ENCODE data around the gene DTNB.

Gene DTNB

GRCh38 chr2:25497229-25497917 lies 176.0 kb downstream of the DTNB start:
- Histone ChIP-seq H3K9me3 (ENCODE audit: control insufficient read depth, insufficient read depth, low read depth, low read length) (no peaks in the 10 kb centered on the region), H3K36me3 (ENCODE audit: control insufficient read depth in 2 of 2, insufficient read depth in 1 of 2, low read length in 2 of 2) (no peaks in the 10 kb centered on the region; a peak in 1 of 3 replicates), H3K4me3 (ENCODE audit: low read depth, low read length) (no peak overlapping the region), H3K4me1 (ENCODE audit: control insufficient read depth, insufficient read depth, low read length) (peaks cover 16% of the 10 kb centered on the region), H3K27ac (ENCODE audit: extremely low read depth, low read depth, low read length) (no peak overlapping the region)
- TF ChIP-seq ZNF184 (tag by site-specific recombination; IDR thresholded peaks at IDR 0.05) (no peak), ZNF274 (IDR thresholded peaks at IDR 0.05; ENCODE audit: low read length) (no peak), ZNF274 (tag by site-specific recombination; IDR thresholded peaks at IDR 0.05; ENCODE audit: borderline replicate concordance) (no peak), PRDM6 (tag by site-specific recombination; IDR thresholded peaks at IDR 0.05) (no peak)
- POLR2A ChIA-PET = no interaction called here
- CTCF ChIA-PET = interaction anchor here (0.7 kb wide), 1 partner anchor 118 kb away, joined by 3 read pairs; no protein-coding TSS in a partner anchor

GRCh38 chr2:25494616-25495015 lies 178.8 kb downstream of the DTNB start:
- CTCF ChIA-PET = interaction anchor here (1.2 kb wide), 1 partner anchor 10 kb away, joined by 3 read pairs; no protein-coding TSS in a partner anchor
- POLR2A ChIA-PET = no interaction called here
- H3K27ac ChIP-seq (ENCODE audit: extremely low read depth, low read depth, low read length) = no peak overlapping the region
- TF ChIP-seq ZNF624 (tag by site-specific recombination; IDR thresholded peaks at IDR 0.05) (no peak), ZNF391 (tag by site-specific recombination; IDR thresholded peaks at IDR 0.05; ENCODE audit: borderline replicate concordance, low read depth) (no peak), ZNF366 (tag by site-specific recombination; conservative IDR thresholded peaks at IDR 0.05) (no peak), SP3 (tag by site-specific recombination; IDR thresholded peaks at IDR 0.05) (no peak), GLI2 (tag by site-specific recombination; IDR thresholded peaks at IDR 0.05; ENCODE audit: borderline replicate concordance, low read depth) (no peak), ZNF600 (tag by site-specific recombination; IDR thresholded peaks at IDR 0.05) (no peak), ZBTB49 (tag by site-specific recombination; IDR thresholded peaks at IDR 0.05; ENCODE audit: low read depth) (no peak), ZBTB21 (tag by site-specific recombination; IDR thresholded peaks at IDR 0.05) (no peak), ZNF140 (tag by site-specific recombination; IDR thresholded peaks at IDR 0.05) (no peak), ZNF677 (tag by site-specific recombination; IDR thresholded peaks at IDR 0.05) (no peak), ZNF513 (tag by site-specific recombination; IDR thresholded peaks at IDR 0.05) (no peak), ZNF157 (tag by site-specific recombination; IDR thresholded peaks at IDR 0.05) (no peak), ZNF114 (tag by site-specific recombination; IDR thresholded peaks at IDR 0.05) (no peak)
- H3K36me3 ChIP-seq (ENCODE audit: control insufficient read depth in 2 of 2, insufficient read depth in 1 of 2, low read length in 2 of 2) = no peaks in the 10 kb centered on the region
- peaks cover 25% of the 10 kb centered on the region for H3K4me1 ChIP-seq (ENCODE audit: control insufficient read depth, insufficient read depth, low read length)
- no peak overlapping the region for H3K4me3 ChIP-seq (ENCODE audit: low read depth, low read length)
- no peaks in the 10 kb centered on the region for H3K9me3 ChIP-seq (ENCODE audit: control insufficient read depth, insufficient read depth, low read depth, low read length)
